Umbilical cord (tissue), 2 donors: ENCODE measurements around the gene CYLD. TPM values are rescaled to one million over a fixed set of nuclear protein-coding genes. Genes with fewer than 3 reads are reported as not detected.
A peak's percentile ranks its signal among the peaks of the same experiment; 100 is the strongest.

Experiments used
- DNase-seq: peaks from one replicate; pipeline ENCODE4 v3.0.0-alpha.2; 2015; ENCODE audit warnings: low spot score
- total RNA-seq: library from RNA; depleted of rRNA; stranded (reverse); fragments of >200 nt; gene quantifications from one replicate; pipeline ENCODE4 v1.2.3, GENCODE V29; 2014; ENCODE audit warnings: low replicate concordance; ENCODE audit not compliant: insufficient read depth

Gene CYLD
- total RNA-seq, 1 donor from 2014 or later, result 59.2 TPM

DNA sequence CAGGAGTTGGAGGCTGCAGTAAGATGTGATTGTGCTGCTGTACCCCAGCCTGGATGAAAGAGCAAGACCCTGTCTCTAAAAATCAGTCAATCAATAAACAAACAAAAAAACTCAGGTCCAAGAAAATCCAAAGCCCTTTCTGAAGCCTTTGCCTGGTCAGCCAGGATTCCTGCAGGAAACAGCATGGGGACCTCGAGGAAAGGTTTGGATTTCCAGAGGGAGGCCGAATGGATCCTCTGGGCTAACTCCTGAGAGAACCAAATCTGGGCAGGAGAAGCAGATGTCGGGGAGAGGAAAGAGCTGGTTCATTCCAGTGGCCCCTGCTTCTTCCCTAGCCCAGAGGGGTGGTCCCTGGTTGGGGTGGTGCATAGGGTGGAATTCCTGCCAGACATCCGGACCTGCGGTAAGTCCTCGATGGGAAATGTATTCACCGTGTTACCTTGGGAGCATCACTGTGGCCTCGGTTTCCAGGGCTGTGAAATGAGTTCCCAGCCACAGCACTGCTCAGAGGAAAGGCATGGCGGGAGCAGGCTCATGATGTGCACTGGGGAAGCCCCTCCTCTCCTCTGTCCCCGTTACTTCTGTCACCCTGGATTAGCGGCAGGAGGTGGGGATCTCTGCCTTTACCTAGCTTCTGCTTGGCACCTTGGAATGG, 75.1 kb downstream of the CYLD start:
- DNase-seq, result no peak

DNA sequence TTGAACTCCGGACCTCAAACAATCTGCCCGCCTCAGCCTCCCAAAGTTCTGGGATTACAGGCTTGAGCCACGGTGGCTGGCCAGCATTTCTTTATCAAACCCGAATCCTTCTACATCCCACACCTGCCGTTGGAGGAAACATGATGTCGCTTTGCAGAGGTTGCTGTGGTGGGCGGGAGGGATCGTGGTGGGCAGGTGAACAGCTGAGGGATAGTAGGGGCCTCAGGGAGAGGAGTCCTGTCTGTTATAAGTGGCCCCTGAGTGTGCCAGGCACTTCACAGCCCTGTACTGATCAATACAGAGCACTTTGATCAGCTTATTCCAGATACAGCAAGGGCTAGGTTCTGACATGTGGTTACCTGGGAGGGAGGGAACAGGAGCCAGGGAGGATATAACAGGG, 76.5 kb downstream of the CYLD start:
- DNase-seq, result no peak

DNA sequence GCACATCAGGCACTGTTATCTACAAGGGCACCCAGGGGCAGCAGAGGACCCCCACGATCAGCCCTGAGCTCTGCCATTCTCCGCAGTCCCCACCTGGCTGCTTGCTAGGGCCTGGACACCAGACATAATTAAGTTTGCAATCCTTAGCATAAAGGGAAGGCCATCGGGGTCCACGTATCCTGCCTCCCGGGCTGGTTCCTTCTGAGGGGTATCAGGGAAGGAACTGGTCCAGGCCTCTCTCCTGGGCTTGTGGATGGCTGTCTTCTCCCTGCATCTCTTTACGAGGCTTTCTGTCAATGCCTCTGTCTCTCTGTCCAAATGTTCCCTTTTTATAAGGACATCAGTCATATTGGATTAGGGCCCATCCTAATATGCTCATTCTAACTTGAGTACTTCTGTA, 77.8 kb downstream of the CYLD start:
- no peak for DNase-seq

DNA sequence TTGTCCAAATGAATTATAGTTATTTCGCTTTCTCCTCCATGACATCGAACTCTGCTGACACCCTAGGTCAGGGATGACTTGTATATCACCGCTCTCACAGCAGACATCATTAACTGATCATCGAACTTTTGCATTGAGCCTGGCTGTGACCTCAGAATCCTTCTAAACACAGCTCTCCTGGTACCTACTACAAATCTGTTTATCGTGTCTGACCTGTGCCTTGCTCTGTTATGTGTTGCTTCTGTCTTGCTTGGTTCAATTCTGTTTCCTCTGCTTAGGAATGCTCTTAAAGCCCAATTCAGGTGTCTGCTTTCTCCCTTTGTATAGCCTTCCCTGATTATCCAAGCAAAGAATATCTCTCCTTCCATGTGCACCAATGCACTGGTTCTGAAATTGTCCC, 78.3 kb downstream of the CYLD start:
- DNase-seq, result no peak

DNA sequence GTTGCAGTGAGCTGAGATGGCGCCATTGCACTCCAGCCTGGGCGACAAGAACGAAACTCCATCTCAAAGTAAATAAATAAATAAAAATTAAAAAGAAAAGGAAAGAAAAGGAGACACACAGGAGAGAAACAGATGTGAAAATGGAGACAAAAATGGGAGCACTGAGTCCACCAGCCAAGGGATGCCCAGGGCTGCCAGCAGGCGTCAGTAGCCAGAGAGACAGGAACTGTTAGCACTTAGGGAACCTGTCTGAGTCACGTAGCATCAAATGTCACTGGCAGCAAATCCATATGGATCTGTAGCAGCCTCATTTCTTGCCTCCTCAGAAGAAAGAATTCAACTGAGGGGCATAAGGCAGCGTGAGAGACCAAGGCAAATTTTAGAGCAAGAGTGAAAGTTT, 79.7 kb downstream of the CYLD start:
- no peak for DNase-seq

DNA sequence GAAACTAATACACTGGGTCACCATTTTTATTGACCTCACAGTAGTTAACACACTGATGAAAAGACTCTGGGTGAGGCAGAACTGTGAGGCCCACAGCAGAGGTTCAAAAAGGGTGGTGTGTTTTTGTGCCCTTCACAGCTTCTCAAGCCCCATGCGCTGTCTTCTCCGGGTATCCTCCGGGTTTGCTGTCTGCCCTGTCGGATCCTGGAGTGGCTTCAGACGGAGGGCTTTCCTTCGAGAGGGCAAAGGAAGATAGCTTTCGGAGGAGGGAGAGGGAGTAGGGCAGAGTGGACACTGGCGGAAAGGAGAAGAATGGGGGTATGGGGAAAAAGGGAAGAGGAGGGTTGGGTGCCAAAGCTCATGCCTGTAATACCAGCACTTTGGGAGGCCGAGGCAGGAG, 80.8 kb downstream of the CYLD start:
- DNase-seq, result no peak

DNA sequence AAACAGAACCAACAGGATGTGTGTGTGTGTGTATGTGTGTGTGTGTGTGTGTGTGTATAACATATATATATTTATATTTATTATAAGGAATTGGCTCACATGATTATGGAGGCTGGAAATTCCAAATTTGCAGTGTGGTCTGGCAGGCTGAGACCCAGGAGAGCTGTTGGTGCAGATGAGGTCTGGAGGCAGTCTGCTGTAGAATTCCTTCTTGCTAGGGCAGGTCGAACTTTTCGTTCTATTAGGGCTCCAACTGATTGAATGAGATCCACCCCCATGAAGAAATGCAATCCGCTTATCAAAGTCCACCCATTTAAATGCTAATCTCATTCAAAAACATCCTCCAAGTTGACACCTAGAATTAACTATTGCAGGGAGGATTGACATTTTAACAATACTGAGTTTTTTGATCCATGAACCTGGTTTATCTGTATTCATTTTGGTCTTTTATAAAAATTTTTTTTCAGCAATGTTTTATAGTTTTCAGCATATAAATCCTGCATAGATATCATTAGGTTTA, 85.0 kb downstream of the CYLD start:
- no peak for DNase-seq

DNA sequence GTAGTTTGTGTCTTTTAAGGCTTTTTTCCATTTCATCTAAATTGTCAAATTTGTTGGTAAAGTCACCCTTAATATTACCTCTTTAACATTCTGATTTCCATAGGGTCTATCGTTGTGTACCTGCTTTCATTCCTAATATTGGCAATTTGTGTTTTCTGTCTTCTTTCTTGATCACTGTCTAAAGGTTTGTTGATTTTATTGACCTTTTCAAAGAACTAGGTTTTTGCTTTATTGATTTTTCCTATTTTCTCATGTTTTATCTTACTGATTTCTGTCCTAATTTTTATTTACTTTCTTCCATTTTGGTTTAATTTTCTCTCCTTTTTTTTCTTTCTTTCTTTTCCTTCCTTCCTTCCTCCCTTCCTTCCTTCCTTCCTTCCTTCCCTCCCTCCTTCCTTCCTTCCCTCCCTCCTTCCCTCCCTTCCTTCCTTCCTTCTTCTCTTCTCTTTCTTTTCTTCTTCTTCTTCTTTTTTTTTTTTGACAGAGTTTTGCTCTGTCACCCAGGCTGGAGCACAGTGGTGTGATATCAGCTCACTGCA, 86.3 kb downstream of the CYLD start:
- DNase-seq, result no peak

DNA sequence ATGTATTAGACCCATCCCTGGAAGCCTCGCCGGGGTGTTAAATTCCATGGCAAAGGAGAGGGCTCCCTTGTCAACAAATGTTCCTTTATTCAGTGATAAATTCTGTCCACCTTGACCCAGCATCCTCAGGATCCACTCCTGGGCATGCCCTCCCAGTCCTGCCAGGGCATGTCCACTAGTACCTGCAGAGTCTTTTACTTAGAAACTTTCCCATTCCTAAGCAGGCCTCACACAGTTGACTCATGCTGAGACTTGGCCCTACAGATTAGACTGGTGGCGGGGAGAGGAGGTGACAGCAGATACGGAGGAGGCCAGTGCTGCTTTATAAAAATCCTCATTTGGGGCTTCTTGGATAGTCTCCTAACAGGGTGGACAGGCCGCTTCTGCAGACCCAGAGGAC, 88.8 kb downstream of the CYLD start:
- no peak for DNase-seq

DNA sequence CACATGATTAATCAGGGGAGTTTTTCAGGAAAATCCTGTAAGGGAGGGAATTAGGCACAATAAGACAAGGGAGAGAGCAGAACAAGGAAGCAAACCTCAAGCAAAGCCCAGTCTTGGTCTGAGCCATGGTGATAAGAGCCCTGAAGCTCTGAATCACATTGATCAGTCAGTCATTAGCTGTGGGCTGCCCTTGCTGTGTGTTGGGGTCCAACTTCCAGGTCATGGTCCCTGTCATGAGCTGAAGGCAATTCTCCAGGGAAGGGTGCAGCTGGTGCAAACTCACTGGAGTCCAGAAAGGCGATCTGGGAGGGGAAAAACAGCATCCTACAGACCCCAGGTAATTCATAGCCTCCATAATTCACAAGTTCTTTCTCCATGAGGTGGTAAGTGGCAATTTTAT, 89.9 kb downstream of the CYLD start:
- no peak for DNase-seq

DNA sequence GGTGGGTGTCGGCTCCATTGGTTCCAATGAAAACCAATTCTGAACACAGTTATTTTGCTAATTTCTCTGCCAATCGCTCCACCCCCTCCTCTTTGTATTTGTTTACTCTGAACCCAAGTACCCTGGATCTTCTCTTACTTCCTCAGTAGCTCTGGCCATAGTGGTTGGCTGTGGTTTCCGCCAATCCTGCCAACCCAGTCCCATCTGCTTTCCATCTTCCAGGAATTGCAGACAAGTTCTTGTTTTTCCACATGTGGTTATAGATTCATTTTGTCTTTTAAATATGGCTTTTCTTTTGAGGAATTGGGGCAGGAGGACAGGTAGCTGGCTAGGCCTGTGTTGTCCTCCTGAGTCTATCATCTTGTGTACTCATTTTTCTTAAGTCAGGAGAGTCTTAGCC, 92.0 kb downstream of the CYLD start:
- no peak for DNase-seq

DNA sequence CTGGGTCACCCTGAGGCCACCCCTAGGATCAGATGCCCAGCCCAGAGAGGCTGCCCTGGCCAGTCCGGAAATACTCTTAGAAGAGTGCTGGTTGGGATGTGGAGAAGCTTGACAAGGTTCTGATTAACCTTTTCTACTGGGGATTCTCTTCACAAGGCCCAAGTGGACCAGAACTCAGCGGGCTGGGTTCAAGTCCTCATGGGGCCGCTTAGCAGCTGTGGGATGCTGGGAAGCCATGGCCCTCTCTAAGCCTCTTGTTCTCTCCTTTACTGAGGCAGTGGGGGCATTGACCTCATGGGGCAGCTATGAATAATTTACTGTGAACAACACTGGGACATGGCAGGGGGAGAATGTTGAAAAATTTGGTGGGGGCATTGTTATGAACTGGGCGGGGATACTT, 92.8 kb downstream of the CYLD start:
- DNase-seq, result no peak

DNA sequence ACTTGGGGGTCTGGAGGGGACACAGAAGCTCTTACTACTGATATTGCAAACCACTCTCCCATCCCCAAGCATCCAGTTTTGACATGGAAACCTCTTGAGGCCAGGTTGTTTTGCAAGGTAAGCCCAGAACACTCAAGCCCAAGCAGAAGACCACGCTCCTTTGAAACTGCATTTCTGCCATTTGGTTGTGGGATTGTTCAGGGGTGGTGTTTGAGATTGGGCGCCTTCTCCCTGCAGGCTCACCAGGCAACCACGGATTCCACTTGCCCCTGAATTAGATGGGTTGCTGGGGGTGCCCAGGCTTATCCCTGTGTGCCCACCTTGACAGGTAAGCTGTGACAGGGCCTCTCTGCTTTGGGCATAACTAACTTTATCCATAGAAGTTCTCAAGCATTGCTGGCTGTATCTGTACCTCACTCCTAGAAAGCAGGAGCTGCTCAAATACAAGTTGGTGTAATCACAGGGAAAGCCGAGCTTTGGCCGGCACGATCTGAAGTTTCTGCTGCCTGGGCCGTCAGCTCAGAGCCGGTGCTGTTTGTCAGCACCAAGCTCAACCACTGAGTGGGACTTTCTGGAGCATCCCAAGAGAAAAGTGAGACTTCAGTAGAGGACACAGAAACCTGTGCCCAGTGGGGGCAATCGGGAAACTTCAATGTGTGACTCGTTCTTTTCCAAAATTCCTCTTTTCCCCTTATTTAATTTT, 93.6 kb downstream of the CYLD start:
- no peak for DNase-seq

DNA sequence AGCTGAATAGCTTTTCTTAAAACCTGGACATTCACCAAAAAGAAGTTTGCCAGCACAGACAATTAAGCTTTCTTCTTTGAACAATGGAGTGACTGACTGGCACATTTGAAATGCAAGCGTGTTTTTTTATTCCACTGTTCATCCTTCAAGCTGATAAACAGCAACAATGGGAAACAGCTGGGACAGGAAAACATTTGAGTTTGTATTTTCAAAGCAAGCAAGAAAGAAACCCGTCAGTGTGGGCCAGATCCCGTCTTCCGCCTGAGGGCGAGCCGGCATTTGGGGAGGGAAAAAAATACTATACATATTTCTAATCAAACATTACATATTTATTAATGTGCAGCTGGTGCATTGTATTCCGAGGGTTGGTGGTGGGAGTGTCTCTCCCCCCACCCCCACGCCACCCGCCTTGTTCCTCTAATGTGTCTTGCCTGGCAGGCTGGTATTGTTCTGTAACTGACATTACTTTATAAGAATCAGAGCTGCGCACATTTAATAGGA, 94.3 kb downstream of the CYLD start:
- no peak for DNase-seq

DNA sequence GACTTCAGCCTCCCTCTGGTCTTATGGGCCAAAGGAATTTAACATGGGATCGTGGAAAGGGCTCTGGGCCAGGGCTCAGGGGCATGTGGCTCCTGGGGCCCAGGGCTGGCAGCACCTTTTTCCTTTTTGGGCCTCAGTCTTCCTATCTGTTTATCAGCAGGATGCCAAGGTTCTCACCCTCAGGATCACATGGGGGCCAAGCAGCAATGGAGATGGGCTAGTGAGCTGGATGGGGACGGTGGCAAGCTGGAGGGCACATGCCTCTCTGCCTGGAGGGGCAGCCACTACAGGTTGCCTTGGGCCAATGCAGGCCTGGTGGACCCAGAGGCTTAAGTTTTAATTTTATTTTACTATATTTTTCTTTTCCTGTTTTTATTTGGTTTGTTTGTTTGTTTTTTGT, 95.4 kb downstream of the CYLD start:
- no peak for DNase-seq

DNA sequence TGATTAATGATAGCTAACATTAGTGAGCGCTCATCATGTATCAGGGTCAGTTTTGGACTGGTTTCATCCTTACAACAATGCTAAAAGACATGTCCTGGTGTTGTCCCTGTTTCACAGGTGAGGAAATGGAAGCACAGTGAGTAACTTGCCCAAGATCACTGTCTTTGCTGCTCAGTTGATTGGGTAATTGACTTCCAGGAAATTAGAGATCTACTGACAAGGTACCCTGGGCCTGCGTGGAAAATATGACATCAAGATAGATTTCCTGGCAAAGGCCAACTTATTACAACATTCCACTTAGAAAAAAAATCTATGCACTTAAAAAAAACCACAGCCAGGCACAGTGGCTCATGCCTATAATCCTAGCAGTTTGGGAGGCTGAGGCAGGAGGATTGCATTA, 96.3 kb downstream of the CYLD start:
- no peak for DNase-seq

DNA sequence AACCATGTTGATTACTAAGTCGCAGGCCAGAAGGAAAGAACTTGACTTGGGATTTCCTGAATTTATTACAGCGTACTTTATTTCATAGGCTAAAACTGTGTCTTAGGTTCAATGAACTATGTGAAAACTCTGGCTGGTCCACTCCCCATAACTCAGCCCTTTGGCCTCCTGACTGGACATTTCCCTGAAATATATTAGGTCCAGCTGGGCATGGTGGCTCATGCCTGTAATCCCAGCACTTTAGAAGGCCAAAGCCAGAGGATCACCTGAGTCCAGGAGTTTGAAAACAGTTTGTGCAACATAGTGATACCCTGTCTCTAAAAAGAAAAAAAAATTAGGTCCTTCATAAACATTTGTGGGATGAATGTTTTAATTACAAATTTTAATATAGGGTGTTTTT, 97.0 kb downstream of the CYLD start:
- no peak for DNase-seq

DNA sequence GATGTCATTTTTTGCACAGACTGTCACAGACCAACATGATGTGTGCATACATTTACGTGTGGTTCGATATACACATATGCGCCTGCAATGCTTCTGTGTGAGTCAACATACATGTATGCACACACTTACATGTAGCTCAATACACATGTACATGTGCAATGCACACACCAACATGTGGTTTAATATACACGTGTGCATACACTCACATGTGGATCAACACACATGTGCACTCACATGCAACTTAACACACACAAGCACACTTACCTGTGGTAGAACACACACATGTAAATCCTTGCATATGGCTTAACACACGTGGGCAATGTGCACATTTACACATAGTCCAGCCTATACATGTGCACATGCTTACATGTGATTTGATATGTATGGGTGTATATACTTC, 97.5 kb downstream of the CYLD start:
- no peak for DNase-seq

DNA sequence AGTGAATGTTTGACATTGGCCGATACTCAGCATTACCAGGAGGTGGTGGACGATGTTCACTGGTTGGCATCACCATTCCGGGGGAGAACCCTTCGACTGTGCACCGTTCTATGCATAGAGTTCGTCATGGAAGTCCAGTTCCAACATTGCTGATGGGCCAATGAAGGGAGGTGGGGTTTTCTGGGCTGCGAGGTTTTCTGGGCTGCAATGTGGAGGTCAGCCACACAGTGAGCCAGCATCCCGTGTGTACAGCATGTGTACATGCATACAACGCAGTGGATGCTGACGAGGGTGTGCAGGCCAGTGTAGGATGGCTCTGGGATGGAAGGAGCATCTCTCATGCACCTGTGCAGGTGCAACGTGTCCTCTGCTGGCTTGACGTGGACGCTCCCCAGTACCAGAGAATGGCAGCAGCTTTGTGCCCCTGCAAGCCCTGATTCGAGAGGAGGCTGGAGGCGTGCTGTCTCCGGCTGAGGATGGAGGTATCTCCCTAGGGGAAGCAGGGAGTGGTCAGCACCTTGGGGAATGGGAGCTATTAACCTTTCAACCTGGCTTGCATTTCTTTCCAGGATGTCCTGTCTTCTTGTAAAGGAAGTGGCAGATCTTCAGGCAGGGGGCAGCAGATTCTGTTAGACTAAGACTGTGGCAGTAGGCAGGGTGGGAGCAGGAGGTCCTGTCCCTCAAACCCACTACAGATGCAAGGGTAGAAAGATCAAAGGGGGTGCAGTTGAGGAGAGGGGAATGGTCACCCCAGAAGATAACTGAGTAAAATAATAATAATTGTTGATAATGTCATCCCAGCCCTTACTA, 98.2 kb downstream of the CYLD start:
- DNase-seq, result no peak

DNA sequence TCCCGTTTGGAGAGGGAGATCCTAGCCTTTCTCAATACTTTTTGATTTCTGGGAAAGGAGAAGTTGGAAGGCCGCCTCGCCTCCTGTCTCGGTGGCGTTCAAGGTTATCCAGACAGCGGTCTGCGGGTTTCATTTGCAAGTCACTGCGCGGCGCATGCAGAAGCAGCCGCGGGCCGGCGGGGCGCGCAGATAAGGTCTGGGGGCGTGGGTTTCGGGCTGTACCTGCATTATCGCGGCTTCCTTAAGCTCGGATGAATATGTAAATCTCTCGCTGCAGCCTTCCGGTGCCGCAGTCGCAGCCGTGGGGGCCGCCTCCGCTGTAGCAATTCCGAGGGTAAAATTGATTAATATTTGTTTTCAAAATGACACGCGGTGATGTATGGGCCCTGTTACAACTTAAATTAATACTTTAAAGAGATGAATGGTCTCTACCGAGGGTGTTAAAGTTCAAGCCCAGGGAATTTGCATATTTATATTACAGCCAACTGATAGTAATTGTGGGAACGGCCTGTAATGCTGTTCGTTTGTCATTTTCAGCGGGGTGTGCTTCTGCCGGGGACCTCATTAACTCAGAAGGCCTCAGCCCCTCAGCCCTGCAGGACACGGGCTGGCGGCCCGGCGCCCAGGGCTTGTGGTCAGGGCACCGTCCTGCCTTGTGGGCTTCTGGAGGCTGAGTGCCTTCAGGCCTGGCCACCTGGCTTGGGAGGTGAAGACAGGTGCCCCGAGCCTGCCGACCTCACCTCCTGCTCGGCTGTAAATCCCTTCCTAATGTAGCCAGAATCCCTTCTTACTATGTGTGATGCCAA, 99.4 kb downstream of the CYLD start:
- peak; percentile 4 for DNase-seq

DNA sequence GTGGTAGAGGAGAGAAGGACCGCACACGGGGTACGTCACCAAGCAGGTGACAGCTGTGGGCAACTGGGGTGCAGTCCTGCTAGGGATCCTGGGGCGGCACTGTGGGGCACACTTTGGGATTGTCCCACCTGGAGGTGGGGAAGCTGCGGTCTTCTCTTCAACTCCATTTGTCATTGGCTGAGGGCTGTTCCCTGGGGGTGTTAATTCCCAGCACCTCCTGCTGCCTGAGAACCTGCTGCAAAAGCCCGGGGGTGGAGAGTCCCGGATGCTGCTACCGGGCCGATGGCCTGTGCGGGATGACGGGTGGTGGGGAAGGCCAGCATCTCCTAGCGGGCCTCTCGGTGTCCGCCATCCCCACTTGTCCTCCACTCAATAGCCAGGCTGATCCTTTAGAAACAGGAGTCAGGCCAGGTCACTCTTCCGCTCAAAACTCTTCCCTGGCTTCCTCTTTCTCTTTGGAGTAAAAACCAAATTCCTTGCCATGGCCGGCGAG, 100.2 kb downstream of the CYLD start:
- no peak for DNase-seq
